ENCODE results near the gene KCTD2.
A peak's percentile ranks its signal among the peaks of the same experiment; 100 is the strongest.
"Not testable (repeated sequence)": the region's sequence is repeated elsewhere in the genome, so short reads cannot be mapped to it uniquely, and the experiment has no call there.

Gene KCTD2, protein sequence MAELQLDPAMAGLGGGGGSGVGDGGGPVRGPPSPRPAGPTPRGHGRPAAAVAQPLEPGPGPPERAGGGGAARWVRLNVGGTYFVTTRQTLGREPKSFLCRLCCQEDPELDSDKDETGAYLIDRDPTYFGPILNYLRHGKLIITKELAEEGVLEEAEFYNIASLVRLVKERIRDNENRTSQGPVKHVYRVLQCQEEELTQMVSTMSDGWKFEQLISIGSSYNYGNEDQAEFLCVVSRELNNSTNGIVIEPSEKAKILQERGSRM

DNA sequence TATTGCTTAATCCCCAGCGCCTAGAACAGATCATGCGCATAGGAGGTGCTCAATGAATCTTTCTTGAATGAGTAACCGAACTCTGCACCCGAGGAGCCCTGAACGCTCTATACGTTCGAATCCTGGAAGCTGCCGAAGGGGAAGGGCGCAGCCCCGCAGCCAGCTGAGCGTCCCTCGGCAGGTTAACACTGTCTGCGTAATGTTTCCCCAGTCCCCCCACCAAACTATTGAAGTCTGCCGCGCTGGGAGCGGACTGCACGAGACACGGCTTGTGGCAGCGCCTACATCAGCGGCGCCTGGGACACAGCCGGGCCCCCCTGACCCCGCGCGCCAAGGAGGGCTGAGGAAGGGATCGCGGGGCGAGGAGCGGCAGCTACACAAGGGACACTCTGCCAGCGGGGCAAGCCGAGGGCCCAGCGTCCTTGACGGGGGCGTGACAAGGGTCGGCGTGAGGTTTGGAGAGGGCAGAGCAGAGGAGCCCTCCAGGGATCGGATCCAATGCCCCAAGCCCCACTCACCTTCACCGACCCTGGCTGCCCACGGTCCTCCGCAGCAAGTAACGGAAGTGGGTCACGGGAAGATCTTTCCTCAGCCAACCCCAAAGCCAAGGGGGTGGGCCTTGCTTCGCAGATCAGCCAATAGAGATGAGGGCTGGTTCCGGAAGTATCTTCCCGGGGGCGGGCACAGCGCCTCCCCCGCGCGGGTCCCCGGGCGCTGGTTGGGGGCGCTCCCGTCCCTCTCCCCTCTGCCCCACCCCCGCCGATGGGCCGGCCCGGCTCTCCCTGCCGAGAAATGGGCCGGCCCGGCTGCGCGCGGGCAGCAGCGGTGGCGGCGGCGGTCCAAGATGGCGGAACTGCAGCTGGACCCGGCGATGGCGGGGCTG lies at the start of gene KCTD2, which contains the start of gene ATP5PD:
Gene KCTD2, plus strand, starts transcription at position 819 of the 883 bp plus-strand sequence. Its CDS starts 26 bp downstream, at position 845.
Gene ATP5PD, minus strand, starts transcription at position 563 of the 883 bp plus-strand sequence. CDS start 4,319 bp downstream, outside the sequence.
- peak; percentile 94 for DNase-seq (ENCODE audit: low read depth)

DNA sequence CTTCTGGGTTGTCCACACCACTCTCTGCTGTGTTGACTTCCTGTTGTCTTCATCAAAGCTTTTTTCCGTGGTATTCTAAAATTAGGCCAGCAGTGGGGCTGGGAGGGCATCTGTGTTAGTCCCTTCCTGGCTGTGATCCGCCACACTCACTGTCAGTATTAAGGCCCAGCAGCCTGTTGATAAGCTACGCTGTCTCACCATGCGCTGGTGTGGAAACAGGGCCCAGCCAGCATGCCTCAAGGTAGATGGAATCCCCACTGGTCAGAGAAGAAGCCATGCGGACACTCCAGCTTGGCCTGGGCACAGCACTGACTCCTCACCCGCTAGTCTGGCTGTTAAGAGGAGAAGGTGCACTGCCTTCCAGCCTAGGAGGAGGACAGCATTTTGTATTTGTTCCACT lies 48.2 kb upstream of the KCTD2 start:
- no peak for DNase-seq (ENCODE audit: low read depth)

DNA sequence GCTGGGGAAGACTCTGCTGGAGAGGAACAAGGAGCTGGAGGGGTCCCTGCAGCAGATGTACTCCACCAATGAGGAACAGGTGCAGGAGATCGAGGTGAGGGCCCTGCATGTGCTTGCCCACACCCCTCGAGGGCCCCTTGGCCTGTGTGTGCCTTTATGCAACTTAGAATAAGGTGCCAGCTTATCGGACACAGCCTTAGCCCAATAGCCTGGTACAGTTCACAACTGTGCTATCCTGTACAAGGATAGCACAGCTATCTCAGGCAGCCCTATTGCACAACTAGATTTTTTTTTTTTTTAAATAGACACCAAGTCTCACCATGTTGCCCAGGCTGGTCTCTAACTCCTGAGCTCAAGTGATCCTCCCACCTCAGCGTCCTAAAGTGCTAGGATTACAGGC lies 47.5 kb upstream of the KCTD2 start:
- DNase-seq (ENCODE audit: low read depth): no peak

DNA sequence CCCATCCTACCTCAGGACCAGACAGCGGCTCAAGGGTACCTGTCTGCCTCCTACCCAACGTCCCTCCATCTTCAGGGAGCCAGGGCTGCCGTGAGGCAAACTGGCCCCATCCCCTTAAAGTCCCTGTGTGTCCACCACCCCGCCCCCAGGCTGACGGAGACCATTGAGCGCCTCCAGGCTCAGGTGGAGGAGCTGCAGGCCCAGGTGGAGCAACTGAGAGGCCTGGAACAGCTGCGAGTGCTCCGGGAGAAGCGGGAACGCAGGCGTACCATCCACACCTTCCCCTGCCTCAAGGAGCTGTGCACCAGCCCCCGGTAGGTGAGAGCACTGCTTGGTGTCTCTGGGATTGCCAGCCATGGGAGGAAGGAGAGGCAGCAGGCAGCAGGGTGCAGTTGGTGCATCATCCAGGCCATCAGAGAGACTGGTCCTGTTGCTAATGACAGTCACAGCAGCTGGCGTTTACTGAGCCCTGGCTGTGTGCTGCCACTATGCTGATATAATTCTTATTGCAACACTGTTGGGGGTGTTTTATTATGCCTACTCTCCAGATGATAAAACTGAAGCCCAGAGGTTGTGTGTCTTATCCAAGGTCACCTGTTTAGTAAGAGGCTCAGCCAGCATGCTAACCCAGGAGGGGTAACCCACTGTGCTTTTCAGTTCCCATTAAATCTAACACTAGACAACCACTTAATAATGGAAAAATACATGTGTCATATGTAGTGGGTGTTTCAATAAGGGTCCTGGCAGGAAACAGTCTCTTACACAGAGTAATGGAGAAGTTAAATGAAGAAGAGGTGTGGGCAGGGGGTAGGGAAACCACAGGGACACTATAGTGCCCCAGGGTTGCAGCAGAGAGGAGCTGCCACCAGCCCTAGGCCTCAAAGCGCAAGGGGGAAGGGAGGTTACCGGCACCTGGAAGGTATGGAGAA lies 44.8 kb upstream of the KCTD2 start:
- no peak for DNase-seq (ENCODE audit: low read depth)

DNA sequence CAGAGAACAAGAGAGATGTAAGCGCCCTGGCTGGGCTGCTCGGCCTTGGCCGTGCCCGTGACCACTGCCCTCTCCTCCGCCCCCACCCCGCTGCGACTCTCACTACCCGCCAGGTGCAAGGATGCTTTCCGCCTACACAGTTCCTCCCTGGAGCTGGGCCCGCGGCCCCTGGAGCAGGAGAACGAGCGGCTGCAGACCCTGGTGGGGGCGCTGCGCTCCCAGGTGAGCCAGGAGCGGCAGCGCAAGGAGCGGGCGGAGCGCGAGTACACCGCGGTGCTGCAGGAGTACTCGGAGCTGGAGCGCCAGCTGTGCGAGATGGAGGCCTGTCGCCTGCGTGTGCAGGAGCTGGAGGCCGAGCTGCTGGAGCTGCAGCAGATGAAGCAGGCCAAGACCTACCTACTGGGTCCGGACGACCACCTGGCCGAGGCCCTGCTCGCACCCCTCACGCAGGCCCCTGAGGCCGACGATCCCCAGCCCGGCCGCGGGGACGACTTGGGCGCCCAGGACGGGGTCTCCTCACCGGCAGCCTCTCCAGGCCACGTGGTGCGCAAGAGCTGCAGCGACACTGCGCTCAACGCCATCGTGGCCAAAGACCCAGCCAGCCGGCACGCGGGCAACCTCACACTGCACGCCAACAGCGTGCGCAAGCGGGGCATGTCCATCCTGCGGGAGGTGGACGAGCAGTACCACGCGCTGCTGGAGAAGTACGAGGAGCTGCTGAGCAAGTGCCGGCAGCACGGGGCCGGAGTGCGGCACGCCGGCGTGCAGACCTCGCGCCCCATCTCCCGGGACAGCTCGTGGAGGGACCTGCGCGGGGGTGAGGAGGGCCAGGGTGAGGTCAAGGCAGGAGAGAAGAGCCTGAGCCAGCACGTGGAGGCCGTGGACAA lies 43.7 kb upstream of the KCTD2 start:
- DNase-seq (ENCODE audit: low read depth): no peak

DNA sequence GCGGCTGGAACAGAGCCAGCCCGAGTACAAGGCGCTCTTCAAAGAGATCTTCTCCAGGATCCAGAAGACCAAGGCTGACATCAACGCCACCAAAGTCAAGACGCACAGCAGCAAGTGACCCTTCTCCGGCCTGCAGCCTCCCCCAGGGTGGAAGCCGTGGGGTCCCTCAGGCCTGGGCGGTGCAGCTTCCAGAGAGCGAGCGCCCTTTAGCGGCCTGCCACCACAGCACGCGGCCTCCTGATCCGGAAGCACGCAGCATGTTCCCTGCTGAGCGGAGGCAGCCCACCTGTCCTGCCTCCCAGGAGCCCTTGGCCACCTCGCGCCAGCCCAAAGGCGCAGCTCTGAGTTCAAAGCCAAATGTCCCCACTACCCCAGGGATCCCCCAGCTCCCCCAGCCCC lies 43.1 kb upstream of the KCTD2 start:
- no peak for DNase-seq (ENCODE audit: low read depth)

DNA sequence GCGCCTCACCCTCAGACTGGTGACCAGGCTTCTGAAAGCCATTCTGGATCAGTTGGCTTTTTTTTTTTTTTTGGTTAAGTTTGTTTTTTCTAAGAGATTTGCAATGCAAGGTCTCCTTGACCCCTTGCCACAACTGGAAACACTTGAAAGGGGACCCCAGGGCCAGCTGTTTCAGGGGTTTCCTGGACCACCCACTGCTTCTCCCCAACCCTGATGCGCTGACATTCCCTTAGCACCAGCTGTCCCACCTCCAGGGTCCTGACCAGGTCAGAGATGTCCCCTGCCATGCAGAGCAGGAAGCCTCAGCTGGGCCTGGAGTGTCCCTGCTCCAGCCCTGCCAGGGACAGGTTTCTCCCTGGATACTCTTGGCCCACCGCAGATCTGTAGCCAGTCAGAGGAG lies 42.7 kb upstream of the KCTD2 start:
- no peak for DNase-seq (ENCODE audit: low read depth)

DNA sequence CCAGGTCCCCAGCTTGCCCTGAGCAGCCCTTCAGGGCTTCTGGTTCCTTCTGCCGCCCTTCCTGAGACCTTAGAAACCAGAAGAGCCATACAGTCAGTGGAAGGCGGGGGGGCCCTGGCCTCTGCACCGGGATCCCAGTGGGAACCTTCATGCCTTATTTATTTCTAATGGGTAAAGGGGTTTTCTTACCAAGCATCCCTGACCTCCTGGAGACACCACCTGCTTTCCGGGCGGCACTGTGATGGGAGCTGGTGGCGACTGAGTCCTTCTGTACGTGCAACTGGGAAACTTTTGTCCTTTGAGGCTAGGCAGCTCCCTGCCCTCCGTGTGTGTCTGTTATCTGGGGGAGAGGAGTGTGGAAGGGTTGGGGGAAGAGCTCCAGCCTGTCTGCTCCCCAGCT lies 41.7 kb upstream of the KCTD2 start:
- DNase-seq (ENCODE audit: low read depth): no peak

DNA sequence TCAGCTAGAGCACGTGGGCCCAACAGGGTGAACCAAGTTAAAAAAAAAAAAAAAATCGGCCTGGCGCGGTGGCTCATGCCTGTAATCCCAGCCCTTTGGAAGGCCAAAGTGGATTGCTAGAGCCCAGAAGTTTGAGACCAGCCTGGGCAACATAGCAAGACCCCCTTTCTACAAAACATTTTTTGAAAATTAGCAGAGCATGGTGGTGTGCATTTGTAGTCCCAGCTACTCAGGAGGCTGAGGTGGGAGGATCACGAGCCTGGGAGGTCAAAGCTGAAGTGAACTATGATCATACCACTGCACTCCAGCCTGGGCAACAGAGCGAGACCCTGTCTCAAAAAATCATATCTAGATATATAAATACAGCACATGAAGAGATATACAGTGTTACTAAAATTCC lies 40.9 kb upstream of the KCTD2 start:
- not testable (repeated sequence) for DNase-seq (ENCODE audit: low read depth)

DNA sequence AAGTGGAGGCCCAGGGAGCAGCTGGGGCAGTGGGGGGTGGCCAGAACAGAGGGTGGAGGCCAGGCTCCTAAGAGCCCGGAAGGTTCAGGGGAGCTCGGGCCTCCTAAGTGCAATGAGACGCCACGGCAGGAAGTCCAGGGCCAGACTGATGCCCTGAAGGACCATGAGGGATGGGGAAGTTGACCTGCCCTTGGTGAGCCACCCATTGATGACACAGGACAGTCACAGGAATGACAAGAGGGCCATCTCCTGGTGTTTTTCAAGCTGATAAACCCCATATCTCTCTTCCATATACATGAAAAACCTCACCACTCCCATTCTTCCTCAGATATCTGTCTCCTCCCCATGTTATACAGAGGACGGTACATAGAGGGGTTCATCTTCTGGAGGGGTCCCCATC lies 40.4 kb upstream of the KCTD2 start:
- no peak for DNase-seq (ENCODE audit: low read depth)

DNA sequence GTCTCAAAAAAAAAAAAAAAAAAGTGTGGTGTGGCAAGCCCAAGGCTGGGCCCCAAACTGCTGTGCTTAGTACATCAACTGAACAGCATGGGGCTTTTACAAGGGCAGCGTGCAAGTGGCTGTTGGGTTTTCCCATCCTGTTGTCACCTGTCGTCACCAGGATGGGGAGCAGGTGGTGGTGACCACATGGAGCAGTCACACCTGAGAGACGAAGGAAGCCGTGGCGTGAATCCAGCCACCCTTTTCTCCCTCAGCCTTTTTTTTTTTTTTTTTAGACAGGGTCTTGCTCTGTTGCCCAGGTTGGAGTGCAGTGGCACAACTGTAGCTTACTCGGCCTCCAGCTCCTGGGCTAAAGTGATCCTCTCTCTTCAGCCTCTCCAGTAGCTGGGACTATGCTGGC lies 38.7 kb upstream of the KCTD2 start:
- no peak for DNase-seq (ENCODE audit: low read depth)

DNA sequence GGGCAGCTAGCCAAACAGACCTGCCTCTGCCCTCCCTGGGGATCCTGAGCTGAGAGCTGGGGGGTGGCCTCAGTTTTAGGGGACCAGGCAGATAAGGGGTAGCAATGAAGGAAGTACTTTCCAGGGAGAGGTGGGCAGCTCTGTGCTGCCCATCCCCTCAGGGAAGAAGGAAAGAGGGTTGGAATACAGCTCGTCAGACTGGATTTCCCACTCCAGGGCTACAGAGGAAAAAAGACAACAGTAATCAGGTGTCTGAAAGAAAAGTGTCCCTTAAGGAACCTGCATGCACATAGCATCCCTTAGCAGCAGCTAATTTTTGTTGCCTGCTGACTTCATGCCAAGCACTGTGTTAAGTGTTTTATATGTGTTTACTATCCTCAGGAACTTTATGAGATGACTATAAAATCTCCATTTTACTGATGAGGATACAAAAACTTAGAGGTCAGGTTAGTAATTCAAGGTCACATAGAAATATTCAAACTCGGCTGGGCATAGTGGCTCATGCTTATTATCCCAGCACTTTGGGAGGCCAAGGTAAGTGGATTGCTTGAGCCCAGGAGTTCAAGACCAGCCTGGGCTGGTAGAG lies 37.8 kb upstream of the KCTD2 start:
- DNase-seq (ENCODE audit: low read depth): no peak

DNA sequence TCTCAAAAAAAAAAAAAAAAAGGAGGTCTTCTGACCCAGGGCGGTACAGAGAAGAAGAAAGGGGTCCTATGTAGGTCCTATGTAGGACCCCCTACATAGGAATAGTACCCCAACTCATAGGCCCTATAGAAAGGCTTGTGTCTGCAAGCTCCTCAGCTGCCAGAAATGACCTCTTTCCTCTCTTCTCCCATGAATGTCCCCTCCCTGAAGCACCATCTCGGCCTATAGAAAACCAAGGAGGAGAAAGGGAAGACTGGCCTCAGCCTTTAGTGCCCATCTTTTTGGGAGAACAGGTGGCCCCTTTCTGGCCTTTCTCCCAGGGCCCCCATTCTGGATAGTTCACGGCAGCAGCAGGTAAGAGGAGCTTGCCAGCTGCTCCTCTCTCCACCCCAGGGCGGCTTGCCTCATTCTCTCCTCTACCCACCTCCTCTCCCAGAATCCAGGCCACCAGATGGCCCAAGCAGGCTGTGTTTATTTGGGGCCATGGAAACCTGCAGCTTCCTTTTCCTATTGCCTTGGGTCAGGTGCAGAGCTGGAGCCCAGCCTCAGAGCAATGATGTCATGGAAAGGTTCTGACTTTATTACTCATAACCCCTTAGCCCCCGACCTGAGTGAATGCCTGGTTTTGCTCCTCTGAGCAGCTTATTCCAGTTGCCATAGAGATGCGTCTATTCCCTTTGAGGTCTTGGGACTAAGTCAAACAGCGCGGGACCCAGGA lies 36.2 kb upstream of the KCTD2 start:
- DNase-seq (ENCODE audit: low read depth): no peak

DNA sequence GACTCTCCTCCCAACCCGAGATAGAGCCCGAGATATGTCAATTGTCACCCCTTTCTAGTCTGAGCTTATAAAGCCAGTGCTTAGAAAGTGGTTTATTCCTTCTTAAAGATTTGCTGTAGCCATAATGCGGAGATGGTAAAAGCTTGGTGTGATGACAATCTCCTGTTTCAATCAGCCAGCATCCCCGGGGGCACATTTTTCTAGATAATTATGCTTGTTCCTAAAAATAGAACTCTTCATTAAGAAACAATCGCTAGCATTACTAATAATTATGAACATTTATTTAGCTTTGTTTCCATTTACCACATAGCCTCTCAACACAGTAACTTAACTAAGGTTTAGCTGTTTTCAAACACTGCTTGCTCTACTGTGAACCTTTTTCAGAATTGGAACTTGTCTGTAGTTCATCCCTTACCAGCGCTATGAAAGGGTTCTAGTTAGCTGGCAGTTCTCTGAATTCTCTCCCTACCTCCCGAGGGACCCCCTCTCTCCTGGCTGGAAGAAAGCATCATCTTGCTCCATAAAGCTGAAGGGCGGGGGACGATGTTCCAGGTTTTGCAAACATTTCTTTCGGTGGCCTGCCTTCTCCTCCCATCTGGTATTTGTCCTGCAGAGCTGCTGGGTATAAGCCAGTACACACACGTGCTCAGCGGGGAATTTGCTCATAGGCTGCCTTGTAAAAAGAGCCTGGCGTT lies 35.5 kb upstream of the KCTD2 start:
- no peak for DNase-seq (ENCODE audit: low read depth)

DNA sequence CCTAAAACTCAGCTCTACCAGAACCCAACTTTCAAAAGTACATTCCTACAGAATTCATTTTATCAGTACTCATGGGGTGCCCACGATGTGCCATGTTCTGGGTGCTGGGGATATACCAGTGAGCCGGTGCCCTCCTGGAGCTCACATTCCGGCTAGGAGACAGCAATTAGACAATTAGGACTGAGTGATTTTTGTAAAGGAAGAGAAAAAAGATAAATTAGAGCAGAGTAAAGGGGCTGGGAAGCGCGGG lies 35.0 kb upstream of the KCTD2 start:
- DNase-seq (ENCODE audit: low read depth): no peak

DNA sequence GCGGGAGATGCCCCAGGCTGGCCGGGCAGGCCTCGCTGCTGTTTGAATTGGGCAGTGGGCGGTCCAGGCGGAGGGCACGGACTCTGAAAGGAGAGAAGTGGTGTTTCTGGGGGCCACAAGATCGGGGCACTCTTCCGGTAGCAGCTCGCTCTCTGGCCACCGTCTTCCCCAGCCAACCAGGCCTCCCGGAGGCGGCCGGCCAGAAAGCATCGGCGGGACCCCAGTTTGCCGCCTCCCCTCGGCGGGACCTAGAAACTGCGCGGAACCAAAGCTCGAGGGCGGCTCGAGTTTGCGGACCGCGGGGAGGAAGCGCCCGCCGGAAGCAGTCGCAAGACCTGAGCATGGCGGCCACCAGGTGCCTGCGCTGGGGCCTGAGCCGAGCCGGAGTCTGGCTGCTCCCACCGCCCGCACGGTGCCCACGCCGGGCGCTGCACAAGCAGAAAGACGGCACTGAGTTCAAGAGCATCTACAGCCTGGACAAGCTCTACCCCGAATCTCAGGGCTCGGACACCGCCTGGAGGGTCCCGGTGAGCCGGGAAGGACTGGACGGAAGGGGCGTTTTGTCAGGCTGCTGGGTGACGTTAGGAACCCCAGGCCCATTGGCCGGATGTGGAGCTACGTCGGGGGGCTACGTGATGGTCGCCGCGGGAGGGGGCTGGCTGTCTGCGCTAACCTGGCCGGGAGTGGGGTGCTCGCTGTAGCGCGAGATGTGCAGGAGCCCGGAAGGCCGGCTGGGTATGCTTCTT lies 34.5 kb upstream of the KCTD2 start, which contains the start of gene MRPL58:
Gene MRPL58, plus strand, starts transcription at position 325 of the 746 bp plus-strand sequence. Its CDS starts 17 bp downstream, at position 342.
- DNase-seq (ENCODE audit: low read depth): peak; percentile 74

DNA sequence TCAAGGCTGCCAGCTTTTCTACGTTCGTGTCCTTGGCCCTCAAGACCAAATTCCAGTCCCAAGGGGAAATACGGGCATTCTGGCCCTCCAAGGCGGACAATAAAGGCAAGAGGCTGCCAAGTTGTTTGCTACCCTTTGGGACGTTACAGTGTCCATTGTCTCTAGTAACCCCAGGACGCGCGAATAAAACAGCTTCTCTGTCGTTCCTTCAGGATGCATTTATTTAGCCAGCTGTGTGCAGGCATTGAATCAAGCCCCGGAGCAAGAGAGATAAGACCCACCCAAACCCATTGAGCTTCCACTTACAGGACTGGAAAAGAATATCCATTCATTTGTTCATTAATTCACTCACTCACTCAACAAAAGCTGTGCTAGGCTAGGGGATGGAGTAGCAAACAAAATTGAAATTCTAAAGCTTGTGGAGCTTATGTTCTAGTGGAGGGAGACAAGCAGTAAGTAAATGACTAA lies 33.9 kb upstream of the KCTD2 start:
- no peak for DNase-seq (ENCODE audit: low read depth)

DNA sequence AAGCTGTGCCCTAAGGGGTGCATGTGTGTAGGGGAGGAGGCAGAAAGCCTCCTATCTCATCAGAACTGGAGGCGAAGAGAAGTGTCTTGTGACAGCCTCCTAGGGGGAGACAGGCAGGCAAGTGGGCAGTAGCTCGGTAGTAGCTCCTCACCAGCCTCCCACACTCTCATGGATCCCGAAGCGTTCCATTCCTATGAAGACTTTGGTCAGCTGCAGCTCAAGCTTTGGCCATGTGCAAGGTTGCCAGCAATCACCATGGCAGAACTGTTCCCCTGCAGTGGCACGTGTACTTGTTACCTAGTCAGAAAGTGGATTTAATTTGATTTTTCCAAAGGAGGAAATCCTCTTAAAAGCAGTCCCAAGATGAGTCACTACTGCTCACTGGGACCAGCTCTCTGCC lies 27.9 kb upstream of the KCTD2 start:
- DNase-seq (ENCODE audit: low read depth): no peak

DNA sequence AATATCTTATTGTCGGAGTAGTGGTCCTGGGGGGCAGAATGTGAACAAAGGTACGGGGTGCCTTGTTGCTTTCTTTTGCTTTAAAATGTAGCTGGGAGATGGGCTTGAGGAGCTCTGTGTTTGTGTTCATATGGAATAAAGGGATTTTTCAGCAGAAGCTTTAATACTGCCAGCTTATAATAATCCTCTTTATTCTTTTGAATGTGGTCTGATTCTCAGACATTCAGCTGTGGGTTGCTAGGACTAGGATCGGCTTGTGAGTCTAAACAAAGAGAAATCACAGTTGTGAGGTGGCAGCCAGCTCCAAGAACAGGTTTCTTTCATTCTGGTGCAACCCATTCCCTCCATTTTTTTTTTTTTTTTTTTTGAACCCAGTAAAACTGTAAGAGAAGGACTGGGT lies 27.3 kb upstream of the KCTD2 start:
- DNase-seq (ENCODE audit: low read depth): no peak
